Loucy (cell line): ENCODE measurements around the gene PRRT4.

ENCODE experiments used
- H2AFZ ChIP-seq: fragments of 200-600 bp; sonication (generic); 2 replicates; pipeline ENCODE4 v1.6.0; 2016; ENCODE audit warnings: antibody characterized with exemption, mild to moderate bottlenecking, low read length, moderate library complexity
- H3F3A ChIP-seq: fragments of 200-600 bp; 2 replicates; pipeline ENCODE4 v1.6.0; 2016; ENCODE audit warnings: antibody characterized with exemption, low read depth, mild to moderate bottlenecking
- H3K27me3 ChIP-seq: fragments of 200-600 bp; sonication (generic); 2 replicates; pipeline ENCODE4 v1.6.1; 2014; ENCODE audit warnings: low read length, mild to moderate bottlenecking; ENCODE audit not compliant: insufficient read depth, poor library complexity, severe bottlenecking
- H3K36me3 ChIP-seq: fragments of 200-600 bp; sonication (generic); 2 replicates; pipeline ENCODE4 v1.6.1; 2016; ENCODE audit warnings: low read length; ENCODE audit not compliant: insufficient read depth
- H3K4me1 ChIP-seq: fragments of 200-600 bp; sonication (generic); 2 replicates; pipeline ENCODE4 v1.5.1; 2014; ENCODE audit warnings: low read length, mild to moderate bottlenecking; ENCODE audit not compliant: insufficient read depth, poor library complexity, severe bottlenecking
- H3K4me2 ChIP-seq: fragments of 200-600 bp; sonication (generic); 2 replicates; pipeline ENCODE4 v1.6.0; 2014; ENCODE audit warnings: antibody characterized with exemption, low read length, low read depth, mild to moderate bottlenecking; ENCODE audit not compliant: poor library complexity, severe bottlenecking
- H3K4me3 ChIP-seq: fragments of 200-600 bp; sonication (generic); 2 replicates; pipeline ENCODE4 v1.5.1; 2014; ENCODE audit warnings: low read length, mild to moderate bottlenecking, mixed read lengths; ENCODE audit not compliant: poor library complexity, severe bottlenecking
- H3K79me2 ChIP-seq: fragments of 200-600 bp; sonication (generic); 2 replicates; pipeline ENCODE4 v1.6.1; 2014; ENCODE audit warnings: low read length; ENCODE audit not compliant: insufficient read depth
- H3K9ac ChIP-seq: fragments of 200-600 bp; sonication (generic); 2 replicates; pipeline ENCODE4 v1.6.0; 2014; ENCODE audit warnings: mild to moderate bottlenecking, low read depth, low read length, moderate library complexity; ENCODE audit not compliant: poor library complexity, severe bottlenecking
- H3K9me2 ChIP-seq: fragments of 200-600 bp; sonication (generic); replicated peaks from 2 replicates; pipeline ENCODE4 v1.6.1; 2016; ENCODE audit warnings: low read depth, low read length, mixed read lengths
- H3K9me3 ChIP-seq: fragments of 200-600 bp; sonication (generic); 2 replicates; pipeline ENCODE4 v1.6.1; 2014; ENCODE audit warnings: mild to moderate bottlenecking, antibody characterized with exemption, low read length, low read depth; ENCODE audit not compliant: insufficient read depth
- H4K20me1 ChIP-seq: fragments of 200-600 bp; sonication (generic); 2 replicates; pipeline ENCODE4 v1.6.0; 2014; ENCODE audit warnings: antibody characterized with exemption, low read length, mild to moderate bottlenecking; ENCODE audit not compliant: insufficient read depth, poor library complexity, severe bottlenecking
- CTCF ChIP-seq: fragments of 200-600 bp; sonication (generic); conservative IDR thresholded peaks from 2 replicates; pipeline ENCODE4 v1.5.1; 2014; ENCODE audit warnings: mild to moderate bottlenecking, antibody characterized with exemption, low read length
- EZH2phosphoT487 ChIP-seq: fragments of 200-600 bp; IDR thresholded peaks from 2 replicates; pipeline ENCODE4 v1.6.1; 2018; ENCODE audit warnings: antibody characterized with exemption, mild to moderate bottlenecking, moderate library complexity, borderline replicate concordance

PRRT4 gene

GRCh38 chr7:128356546-128357216, 4.8 kb downstream of the PRRT4 start:
- H3F3A ChIP-seq, result no peaks in the 10 kb centered on the region
- no peak overlapping the region for H2AFZ ChIP-seq
- H3K9me3 ChIP-seq, result no peaks in the 10 kb centered on the region
- H3K79me2 ChIP-seq, result no peaks in the 10 kb centered on the region
- H4K20me1 ChIP-seq, result no peaks in the 10 kb centered on the region
- H3K9me2 ChIP-seq, result no peaks in the 10 kb centered on the region
- TF ChIP-seq CTCF, result no peak
- TF ChIP-seq EZH2phosphoT487, result no peak
- no peaks in the 10 kb centered on the region for H3K36me3 ChIP-seq
- no peaks in the 10 kb centered on the region for H3K27me3 ChIP-seq
- no peak overlapping the region for H3K4me2 ChIP-seq
- peaks cover 4% of the 10 kb centered on the region for H3K4me1 ChIP-seq
- H3K9ac ChIP-seq, result no peak overlapping the region
- H3K4me3 ChIP-seq, result no peak overlapping the region

- no peak for TF ChIP-seq CTCF
- no peak for TF ChIP-seq EZH2phosphoT487
- no peak overlapping the region for H3K4me2 ChIP-seq
- H3K4me1 ChIP-seq, result no peaks in the 10 kb centered on the region
- no peaks in the 10 kb centered on the region for H4K20me1 ChIP-seq
- no peaks in the 10 kb centered on the region for H3F3A ChIP-seq
- no peaks in the 10 kb centered on the region for H3K9me2 ChIP-seq
- H3K27me3 ChIP-seq, result no peaks in the 10 kb centered on the region
- H3K9me3 ChIP-seq, result no peaks in the 10 kb centered on the region
- H2AFZ ChIP-seq, result no peak overlapping the region
- H3K79me2 ChIP-seq, result no peaks in the 10 kb centered on the region
- no peaks in the 10 kb centered on the region for H3K36me3 ChIP-seq
- no peak overlapping the region for H3K4me3 ChIP-seq
- H3K9ac ChIP-seq, result no peak overlapping the region
These were observed 7.9 kb downstream of the PRRT4 start for GRCh38 chr7:128353610-128354009.

- Histone ChIP-seq H3K27me3 (no peaks in the 10 kb centered on the region), H3K4me1 (no peaks in the 10 kb centered on the region), H2AFZ (no peak overlapping the region), H3K4me2 (no peak overlapping the region), H3K9me2 (no peaks in the 10 kb centered on the region), H3K79me2 (no peaks in the 10 kb centered on the region), H3F3A (no peaks in the 10 kb centered on the region), H3K9ac (no peak overlapping the region), H3K36me3 (no peaks in the 10 kb centered on the region), H3K4me3 (no peak overlapping the region), H3K9me3 (no peaks in the 10 kb centered on the region), H4K20me1 (no peaks in the 10 kb centered on the region)
- TF ChIP-seq EZH2phosphoT487, result no peak
These were observed 8.3 kb downstream of the PRRT4 start for GRCh38 chr7:128353189-128353588.

GRCh38 chr7:128352636-128353035, 8.9 kb downstream of the PRRT4 start:
- Histone ChIP-seq H4K20me1 (no peaks in the 10 kb centered on the region), H3K9ac (no peak overlapping the region), H3F3A (no peaks in the 10 kb centered on the region), H3K4me2 (no peak overlapping the region), H3K36me3 (no peaks in the 10 kb centered on the region), H3K4me1 (no peaks in the 10 kb centered on the region), H3K9me2 (no peaks in the 10 kb centered on the region), H3K9me3 (no peaks in the 10 kb centered on the region), H3K4me3 (no peak overlapping the region), H3K27me3 (no peaks in the 10 kb centered on the region), H2AFZ (no peak overlapping the region), H3K79me2 (no peaks in the 10 kb centered on the region)
- TF ChIP-seq CTCF, result no peak
- no peak for TF ChIP-seq EZH2phosphoT487
